NCI-H2081 (cell line): ENCODE data around the gene BIN1.

Experiments
- DNase-seq, 2 experiments: peaks; one replicate each; lab custom pipeline; 2025; lab: John Stamatoyannopoulos, UW

BIN1 gene

GRCh38 chr2:127057371-127058245, 49.3 kb downstream of the BIN1 start:
- DNase-seq: no peak

- DNase-seq: no peak
Observed at GRCh38 chr2:127056631-127057370, 50.2 kb downstream of the BIN1 start.

- no peak for DNase-seq
Observed at GRCh38 chr2:127056086-127056485, 50.9 kb downstream of the BIN1 start.

- DNase-seq: no peak
Observed at GRCh38 chr2:127055786-127056076, 51.2 kb downstream of the BIN1 start.

- no peak for DNase-seq
Observed at GRCh38 chr2:127054996-127055785, 51.8 kb downstream of the BIN1 start.

- DNase-seq: no peak
Observed at GRCh38 chr2:127054604-127054930, 52.4 kb downstream of the BIN1 start.

GRCh38 chr2:127053731-127054603, 53.0 kb downstream of the BIN1 start:
- DNase-seq: no peak

- no peak for DNase-seq
Observed at GRCh38 chr2:127052771-127053691, 53.9 kb downstream of the BIN1 start.

GRCh38 chr2:127052057-127052770, 54.7 kb downstream of the BIN1 start:
- DNase-seq: no peak

- DNase-seq: no peak
Observed at GRCh38 chr2:127051116-127052056, 55.6 kb downstream of the BIN1 start.

- no peak for DNase-seq
Observed at GRCh38 chr2:127050803-127051115, 56.2 kb downstream of the BIN1 start.

- DNase-seq: peak; percentile 47 to 51
Observed at GRCh38 chr2:127049927-127050802, 56.8 kb downstream of the BIN1 start.

GRCh38 chr2:127048969-127049897, 57.7 kb downstream of the BIN1 start:
- DNase-seq: no peak

- no peak for DNase-seq
Observed at GRCh38 chr2:127048618-127048935, 58.4 kb downstream of the BIN1 start.

- DNase-seq: no peak
Observed at GRCh38 chr2:127047716-127048617, 59.0 kb downstream of the BIN1 start.

- no peak for DNase-seq
Observed at GRCh38 chr2:127047054-127047453, 59.9 kb downstream of the BIN1 start.
